ENCODE results near the gene WNK2.
"Not testable (repeated sequence)": the region's sequence is repeated elsewhere in the genome, so short reads cannot be mapped to it uniquely, and the experiment has no call there.

Gene WNK2

GRCh38 chr9:93141771-93142483, 42.0 kb upstream of the WNK2 start:
- DNase-seq (ENCODE audit: low read depth) = no peak
- no peak overlapping the region for H3K4me3 ChIP-seq (ENCODE audit: control insufficient read depth, low read depth, low read length)
- no peak for TF ChIP-seq CTCF (conservative IDR thresholded peaks at IDR 0.05; ENCODE audit: control insufficient read depth, insufficient read depth, low read depth, low read length)

GRCh38 chr9:93143830-93144530, 40.0 kb upstream of the WNK2 start:
- no peak for TF ChIP-seq CTCF (conservative IDR thresholded peaks at IDR 0.05; ENCODE audit: control insufficient read depth, insufficient read depth, low read depth, low read length)
- H3K4me3 ChIP-seq (ENCODE audit: control insufficient read depth, low read depth, low read length) = no peak overlapping the region
- no peak for DNase-seq (ENCODE audit: low read depth)

- not testable (repeated sequence) for H3K4me3 ChIP-seq (ENCODE audit: control insufficient read depth, low read depth, low read length); DNase-seq (ENCODE audit: low read depth)
Observed at GRCh38 chr9:93146696-93147095, 37.2 kb upstream of the WNK2 start.

- no peak for DNase-seq (ENCODE audit: low read depth)
Observed at GRCh38 chr9:93147632-93148031, 36.3 kb upstream of the WNK2 start.

GRCh38 chr9:93148721-93149120, 35.2 kb upstream of the WNK2 start:
- no peak overlapping the region for H3K4me3 ChIP-seq (ENCODE audit: control insufficient read depth, low read depth, low read length)
- no peak for DNase-seq (ENCODE audit: low read depth)
- TF ChIP-seq CTCF (conservative IDR thresholded peaks at IDR 0.05; ENCODE audit: control insufficient read depth, insufficient read depth, low read depth, low read length) = no peak

More at GRCh38 chr9:93147632-93148031, 36.3 kb upstream of the WNK2 start:
- no peak overlapping the region for H3K4me3 ChIP-seq (ENCODE audit: control insufficient read depth, low read depth, low read length)
- TF ChIP-seq CTCF (conservative IDR thresholded peaks at IDR 0.05; ENCODE audit: control insufficient read depth, insufficient read depth, low read depth, low read length) = no peak

GRCh38 chr9:93149361-93149760, 34.6 kb upstream of the WNK2 start:
- no peak overlapping the region for H3K4me3 ChIP-seq (ENCODE audit: control insufficient read depth, low read depth, low read length)
- no peak for DNase-seq (ENCODE audit: low read depth)
- TF ChIP-seq CTCF (conservative IDR thresholded peaks at IDR 0.05; ENCODE audit: control insufficient read depth, insufficient read depth, low read depth, low read length) = no peak

GRCh38 chr9:93151097-93151784, 32.7 kb upstream of the WNK2 start:
- TF ChIP-seq CTCF (conservative IDR thresholded peaks at IDR 0.05; ENCODE audit: control insufficient read depth, insufficient read depth, low read depth, low read length) = no peak
- no peak overlapping the region for H3K4me3 ChIP-seq (ENCODE audit: control insufficient read depth, low read depth, low read length)
- DNase-seq (ENCODE audit: low read depth) = no peak
